CD4-positive, alpha-beta T cell treated with Interleukin-10 for 1 hour (primary cell): ENCODE measurements around the gene MAB21L4.

Experiments used
- DNase-seq: peaks from one replicate; pipeline ENCODE4 v3.0.0-alpha.2; 2020

Gene MAB21L4

DNA sequence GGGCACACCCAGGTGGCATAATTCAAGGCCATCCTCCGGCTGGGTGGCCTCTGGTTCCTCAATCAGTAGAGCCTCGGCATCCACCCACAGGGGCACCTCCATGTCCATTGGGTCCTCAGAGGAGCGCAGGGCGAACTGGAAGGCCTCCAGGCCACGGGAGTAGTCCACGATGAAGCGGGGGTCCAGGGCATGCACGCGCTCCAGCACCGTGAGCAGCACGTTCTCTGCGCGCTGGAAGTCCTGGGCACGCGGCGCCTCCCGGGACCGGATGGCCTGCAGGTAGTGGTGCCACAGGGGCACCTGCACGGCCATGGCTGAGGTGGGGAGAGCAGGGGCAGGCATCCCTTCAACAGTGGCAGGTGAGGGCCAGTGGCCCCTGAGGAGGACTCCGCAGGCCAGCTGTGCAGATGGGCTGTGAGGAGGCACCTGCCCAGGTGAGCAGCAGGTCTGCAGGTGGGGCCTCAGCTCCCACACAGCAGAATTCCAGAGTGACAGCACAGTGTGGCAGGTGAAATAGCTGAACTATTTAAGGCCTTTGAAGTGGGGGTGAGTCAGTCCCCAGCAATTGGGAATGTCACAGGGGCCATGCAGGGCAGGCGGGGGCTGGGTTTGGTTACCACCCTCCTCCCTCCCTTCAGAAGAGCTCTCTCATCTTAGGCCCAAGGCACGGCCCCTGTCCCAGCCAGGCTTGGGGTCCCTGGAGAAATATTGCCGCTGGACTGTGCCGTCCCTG, at the start of gene MAB21L4:
Gene MAB21L4 (minus strand): TSS at position 501 of the 733 bp plus-strand sequence. CDS start 159 bp downstream, at position 342.
- no peak for DNase-seq

DNA sequence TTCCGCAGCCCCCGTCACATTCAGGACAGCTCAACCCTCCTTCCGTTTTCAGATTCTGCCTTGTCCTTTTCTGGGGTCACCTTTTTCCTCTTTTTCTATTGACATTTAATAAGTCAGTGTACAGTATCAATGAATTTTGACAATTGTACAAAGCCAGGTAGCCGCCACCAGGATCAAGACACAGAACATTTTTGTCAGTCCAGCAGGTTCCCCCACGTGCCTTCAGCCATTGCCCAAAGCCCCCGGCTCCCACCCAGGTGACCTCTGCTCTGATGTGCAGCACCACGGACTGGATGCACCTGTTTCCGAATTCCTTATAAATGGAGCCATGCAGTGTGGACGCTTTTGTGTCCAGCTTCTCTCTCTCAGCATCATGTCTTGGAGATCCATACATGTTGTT, 40.1 kb upstream of the MAB21L4 start:
- no peak for DNase-seq

DNA sequence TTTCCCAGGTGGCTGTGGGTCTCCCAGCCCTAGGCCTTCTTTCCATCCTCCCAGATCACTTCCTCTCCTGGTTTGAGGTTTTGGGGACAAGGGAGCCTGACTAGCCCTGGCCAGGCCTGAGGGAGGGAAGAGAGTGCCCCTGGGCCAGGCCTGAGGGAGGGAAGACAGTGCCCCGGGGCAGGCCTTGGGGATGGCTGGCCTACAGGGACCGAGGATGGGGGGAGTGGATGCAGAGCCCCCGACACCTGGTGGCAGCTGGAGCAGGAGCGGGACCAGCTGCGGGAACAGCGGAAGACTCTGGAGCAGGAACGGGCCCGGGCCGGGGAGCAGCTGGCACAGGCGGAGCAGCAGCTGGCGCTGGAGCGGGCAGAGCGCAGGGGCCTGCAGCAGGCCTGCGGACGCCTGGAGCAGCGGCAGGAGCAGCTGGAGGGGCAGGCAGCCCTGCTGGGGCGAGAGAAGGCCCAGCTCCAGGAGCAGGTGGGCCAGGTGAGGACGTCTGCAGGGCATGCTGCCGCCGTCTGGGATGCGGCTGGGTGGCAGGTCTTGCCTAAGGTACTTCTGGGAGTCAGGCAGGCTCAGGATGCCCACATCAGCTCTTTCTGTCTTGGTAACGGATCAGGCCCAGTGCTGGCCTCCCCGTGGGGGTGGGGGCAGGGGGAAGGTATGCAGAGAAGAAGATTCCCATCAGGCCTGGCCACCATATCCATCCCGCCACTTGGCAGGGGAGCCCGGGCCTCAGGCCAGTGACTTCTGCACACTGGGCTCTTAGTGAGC, 39.3 kb upstream of the MAB21L4 start:
- no peak for DNase-seq

DNA sequence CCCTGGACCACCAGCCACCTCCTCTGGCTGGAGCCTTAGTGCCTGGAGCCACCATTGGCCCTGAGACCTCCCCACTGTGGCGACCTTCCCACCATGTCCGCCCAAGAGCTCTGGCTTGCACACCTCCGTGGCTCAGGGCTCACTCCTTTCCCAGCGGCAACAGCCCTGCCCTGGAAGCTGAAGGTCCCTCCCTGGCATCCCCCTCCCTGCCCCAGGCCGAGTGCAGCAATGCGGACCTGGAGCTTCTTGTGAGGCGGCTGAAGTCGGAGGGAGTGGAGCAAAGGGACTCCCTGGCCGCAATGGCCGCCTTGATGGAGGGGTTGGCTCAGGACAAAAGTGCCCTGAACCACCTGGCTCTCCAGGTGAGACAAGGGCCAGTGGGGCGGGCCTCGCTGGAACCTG, 38.7 kb upstream of the MAB21L4 start:
- no peak for DNase-seq

DNA sequence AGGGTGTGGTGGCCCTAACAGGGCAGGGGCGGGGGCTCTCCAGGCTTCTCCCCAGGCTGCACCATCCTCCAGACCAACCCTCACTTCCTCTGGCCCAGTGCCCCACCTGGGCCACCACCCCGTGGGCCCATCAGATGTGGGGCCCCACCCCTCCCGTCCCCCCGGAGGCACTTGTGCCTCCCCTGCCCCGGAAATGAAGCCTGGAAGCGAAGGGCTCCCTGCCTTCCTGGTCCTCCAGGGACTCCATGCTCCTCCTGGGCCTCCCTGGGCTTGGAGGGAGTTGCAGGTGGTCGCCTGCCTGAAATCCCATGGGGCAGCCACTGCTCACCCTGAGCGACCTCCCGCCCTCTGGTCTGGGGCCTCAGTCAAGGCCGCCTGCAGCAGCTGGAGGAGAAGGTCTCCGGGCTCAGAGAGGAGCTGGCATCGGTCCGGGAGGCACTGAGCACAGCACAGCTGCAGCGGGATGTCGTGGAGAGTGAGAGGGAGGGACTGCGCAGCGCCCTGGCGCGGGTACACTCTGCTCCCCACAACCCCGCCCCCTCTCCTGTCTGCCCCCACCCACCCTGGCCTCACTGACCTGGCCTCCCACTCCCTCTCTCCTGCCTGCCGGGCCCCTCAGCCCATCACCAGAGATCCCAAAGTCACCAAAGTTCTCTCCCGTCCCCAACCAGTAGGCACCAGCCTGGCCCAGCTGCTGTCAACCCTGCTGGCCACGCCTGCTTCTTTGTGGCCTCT, 38.2 kb upstream of the MAB21L4 start:
- DNase-seq: no peak

DNA sequence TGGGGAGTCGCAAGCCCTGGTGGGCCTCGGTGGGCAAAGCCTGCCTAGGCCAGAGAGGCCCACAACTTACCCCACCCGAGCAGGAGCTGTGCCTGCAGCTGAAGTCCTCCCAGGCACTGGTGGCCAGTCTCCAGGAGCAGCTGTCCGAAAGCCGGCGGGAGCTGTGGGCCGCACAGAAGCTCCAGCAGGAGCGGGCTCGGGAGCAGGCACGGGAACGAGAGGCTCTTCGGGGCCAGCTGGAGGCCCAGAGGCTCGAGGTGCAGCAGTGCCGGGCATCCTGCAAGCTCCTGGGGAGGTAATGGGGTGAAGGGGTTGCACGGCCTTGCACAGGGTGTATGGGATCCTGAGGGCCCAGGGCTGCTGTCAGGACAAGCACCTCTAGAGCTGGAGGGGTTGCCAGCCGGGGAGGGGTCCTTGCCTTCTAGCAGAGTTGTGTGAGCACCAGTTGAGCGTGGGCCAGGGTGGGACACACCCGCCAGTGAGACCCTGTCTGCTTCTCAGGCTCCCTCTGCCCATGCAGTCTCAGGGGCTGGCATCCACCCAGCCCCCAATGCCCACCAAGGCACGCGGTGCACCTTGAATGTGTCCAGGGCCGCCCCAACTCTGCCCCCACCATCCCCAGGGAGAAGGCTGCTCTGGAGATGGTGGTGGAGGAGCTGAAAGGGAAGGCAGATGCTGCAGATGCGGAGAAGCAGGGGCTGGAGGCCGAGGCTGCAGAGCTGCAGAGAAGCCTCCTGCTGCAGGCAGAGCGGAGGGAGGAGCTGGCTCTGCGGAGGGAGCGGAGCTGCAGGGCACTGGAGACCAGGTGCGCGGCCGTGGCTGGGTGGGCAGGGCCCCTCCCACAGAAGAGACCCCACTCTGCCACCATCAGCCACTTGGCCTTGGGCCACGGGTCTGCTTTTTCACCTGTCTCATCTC, 37.4 kb upstream of the MAB21L4 start:
- no peak for DNase-seq

DNA sequence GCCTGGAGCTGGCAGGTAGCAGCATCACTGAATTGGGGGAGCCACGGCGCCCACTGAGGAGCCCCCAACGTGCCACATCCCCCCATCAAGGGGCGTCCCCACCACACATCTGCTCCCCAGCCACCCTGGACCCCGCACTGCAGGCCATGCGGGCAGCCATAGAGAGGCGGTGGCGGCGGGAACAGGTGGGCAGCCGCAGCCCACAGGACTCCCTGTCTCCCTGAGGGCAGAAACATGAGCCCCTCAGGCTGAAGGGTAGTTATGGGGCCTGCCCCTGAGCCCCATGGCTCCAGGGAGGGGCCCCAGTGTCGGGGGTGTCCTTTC, 36.7 kb upstream of the MAB21L4 start:
- no peak for DNase-seq

DNA sequence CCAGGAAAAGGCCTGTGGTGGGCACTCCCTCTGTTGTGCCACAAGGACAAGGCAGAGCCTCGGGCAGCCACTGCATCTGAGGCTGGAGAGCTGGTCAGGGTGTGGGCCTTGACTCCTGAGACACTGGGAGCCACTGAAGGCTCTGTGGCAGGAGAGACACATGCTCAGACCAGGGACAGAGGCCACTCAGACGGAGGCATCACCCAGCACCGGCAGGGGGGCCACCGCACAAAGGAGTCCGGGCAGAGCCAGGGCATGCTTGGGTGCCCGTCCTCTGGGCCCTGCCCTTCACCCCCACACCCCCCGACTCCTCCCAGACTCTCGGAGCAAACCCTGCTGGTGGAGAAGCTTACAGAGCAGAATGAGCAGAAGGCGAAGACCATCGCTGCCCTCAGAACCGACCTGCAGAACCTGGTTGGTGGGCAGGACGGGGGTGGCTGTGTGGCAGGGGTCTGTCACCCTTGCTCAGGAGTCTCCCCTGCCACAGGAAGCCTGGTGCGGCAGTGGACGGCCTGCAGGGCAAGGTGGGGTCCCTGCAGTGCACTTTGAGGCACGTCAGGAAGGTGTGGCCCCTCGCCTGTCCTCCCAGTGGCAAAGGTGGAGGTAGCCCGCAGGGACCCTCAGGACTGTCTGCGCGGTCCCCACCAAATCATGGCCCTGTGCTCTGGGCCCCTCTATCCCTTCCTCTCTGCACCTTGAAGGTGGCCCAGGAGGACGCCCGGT, 36.2 kb upstream of the MAB21L4 start:
- no peak for DNase-seq

DNA sequence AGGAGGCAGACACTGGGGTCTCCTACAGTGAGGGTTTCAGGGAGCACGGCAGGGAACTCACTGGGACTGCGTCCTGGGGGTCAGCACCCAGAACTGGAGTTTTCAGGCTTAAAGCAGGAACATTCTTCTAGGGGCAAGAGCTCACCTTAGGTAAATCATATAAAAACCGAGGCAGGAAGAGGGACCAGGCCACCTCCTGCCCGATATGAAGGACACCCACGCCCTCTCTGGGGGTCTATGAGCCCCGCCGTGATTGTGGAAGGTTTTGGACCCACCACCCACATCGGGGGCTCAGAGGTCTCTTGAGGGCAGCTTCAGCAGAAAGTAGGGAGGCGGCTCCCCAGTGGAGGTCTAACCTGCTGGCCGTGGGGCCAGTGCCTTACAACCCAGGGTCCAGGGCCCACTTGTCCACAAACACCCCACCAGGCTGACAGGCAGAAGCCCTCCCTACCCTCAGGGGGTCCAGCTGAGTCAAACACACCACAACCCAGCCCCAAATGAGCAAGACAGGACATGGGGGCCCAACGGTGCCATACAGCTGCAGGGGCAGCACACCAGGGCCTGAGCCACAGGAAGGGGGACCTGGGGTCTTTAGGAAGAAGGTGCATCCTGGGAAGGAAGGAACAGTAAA, 35.5 kb upstream of the MAB21L4 start:
- DNase-seq: no peak

DNA sequence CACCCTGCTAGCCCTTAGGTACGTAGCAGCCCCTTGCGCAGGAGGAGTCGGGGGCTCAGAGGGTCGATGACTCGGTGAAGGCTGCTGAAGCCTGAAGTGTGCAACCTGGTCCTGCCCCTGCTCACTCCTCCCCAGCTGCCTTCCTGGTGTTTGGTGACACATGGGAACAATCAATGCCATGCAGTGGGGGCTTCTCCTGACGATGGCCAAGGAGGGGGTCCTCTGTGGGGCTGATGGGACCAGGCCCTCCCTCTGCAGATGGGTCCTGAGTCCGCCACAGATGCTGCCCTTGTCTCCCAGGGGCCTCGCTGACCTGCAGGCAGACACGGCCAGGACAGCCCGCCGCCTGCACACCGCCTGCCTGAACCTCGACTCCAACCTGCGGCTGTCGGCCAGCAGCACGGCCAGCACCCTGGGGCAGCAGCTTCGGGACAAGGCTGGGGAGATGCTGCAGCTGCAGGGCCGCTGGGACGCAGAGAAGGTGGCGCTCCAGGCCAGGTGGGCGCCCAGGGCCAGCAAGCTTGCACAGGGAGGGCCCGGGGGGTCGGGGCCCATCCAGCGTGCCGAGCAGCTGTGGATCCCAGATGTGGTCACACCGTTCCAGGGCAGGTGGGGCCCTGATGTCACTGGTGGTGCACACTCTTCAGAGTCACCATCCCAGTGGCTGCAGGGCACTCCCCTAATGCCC, 34.8 kb upstream of the MAB21L4 start:
- no peak for DNase-seq

DNA sequence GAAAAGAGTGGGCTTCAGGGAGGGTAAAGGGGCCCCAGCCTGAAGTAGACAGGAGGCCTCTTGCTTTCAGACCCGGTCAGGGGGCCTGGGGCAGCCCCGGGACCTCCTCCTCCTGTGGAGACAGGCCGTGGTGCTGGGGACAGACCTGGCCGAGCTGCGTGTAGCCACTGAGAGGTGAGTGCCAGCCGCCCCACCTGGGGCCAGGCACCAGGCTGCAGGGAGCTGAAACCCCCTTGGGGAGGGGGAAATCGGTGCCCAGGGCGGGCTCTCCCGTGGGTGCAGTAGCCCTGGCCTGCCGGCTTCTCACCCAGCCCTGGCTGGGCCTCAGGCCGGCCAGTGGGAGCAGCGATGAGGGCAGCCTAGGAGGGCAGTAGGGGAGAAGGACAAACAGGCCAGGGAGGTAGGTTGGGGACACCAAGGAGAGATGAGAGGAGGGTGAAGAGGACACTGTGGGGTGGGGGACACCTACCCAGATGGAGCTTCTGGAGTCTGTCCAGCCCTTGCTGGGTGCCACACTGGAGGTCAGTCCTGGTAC, 34.2 kb upstream of the MAB21L4 start:
- DNase-seq: no peak

DNA sequence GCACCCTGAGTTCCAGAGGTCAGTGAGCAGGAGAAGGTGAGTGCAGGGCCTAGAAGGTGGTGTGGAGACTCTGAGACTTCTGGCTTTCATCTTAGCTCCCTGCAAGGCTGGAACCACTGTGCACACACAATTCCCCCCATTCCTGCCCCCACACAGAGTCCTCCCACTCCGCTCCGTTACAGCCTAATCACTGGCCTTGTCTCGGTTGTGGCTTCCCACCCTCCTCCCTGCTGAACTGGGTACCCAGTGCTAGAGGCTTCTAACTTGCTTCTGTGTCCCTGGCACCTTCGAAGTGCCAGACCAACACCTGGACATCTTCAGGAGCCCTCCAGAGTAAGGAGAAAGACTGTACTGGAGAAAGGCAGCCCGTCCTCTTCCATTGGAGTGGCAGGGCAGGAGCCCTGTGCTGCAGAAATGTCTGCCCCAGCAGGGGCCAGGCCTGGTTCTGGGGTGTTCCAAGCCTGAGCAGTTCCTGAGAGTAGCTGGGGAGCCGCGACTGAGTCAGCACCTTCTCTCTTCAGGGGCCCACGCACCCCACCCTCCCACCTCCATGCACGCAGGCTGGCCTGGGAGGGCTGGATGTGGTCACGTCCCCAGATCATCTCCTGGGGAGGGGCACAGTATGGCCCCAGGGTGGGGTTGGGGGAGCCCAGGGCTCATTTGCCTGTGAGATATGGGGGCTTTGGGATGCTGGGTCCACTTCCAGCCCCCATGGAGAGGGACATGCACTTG, 33.6 kb upstream of the MAB21L4 start:
- DNase-seq: no peak

DNA sequence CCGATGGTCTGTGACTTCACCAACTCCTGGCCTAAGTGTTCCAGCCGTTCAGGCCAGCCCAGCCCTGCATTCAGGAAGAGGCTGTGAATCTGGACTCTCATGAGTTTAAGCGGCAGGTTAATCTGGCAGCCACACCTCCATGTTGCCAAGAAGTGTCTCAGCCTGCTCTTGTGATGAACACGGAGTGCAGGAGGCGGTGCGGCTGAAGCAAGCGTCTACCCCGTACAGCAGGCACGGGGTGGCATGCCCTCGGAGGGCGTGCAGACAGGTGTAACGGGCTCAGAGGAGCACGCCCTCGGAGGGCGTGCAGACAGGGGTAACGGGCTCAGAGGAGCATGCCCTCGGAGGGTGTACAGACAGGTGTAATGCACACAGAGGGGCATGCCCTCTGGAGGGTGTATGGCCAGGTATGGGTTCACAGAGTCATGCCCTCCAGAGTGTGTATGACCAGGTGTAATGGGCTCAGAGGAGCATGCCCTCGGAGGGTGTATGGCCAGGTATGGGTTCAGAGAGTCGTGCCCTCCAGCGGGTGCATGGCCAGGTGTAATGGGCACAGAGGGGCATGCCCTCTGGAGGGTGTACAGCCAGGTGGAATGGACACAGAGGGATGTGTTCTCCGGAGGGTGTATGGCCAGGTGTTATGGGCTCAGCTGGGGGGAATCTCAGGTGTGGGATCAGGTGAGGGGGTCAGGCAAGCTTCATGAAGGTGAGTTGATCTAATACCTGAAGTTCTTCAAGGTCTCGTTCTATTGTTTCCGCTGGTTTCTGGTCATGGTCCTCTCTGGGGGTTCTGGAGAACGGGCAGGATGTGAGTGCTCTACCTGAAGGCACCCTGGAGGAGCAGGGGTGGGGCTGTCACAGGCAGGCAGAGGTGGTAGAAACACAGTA, 32.8 kb upstream of the MAB21L4 start:
- DNase-seq: no peak

DNA sequence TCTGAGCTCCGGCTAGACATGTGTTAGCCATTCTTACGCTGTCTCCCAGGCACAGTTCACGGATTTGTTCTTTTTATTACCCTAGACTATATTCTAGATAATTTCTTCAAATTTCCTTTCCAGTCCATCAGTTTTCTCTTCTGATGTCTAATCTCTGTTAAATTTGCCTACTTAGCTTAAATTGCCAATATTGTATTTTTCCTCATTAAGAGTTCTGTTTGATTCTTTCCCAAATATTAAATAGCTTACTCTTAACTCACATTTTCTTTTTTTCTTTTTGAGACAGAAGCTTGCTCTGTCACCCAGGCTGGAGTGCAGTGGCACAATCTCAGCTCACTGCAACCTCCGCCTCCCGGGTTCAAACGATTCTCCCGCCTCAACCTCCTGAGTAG, 31.4 kb upstream of the MAB21L4 start:
- DNase-seq: no peak

DNA sequence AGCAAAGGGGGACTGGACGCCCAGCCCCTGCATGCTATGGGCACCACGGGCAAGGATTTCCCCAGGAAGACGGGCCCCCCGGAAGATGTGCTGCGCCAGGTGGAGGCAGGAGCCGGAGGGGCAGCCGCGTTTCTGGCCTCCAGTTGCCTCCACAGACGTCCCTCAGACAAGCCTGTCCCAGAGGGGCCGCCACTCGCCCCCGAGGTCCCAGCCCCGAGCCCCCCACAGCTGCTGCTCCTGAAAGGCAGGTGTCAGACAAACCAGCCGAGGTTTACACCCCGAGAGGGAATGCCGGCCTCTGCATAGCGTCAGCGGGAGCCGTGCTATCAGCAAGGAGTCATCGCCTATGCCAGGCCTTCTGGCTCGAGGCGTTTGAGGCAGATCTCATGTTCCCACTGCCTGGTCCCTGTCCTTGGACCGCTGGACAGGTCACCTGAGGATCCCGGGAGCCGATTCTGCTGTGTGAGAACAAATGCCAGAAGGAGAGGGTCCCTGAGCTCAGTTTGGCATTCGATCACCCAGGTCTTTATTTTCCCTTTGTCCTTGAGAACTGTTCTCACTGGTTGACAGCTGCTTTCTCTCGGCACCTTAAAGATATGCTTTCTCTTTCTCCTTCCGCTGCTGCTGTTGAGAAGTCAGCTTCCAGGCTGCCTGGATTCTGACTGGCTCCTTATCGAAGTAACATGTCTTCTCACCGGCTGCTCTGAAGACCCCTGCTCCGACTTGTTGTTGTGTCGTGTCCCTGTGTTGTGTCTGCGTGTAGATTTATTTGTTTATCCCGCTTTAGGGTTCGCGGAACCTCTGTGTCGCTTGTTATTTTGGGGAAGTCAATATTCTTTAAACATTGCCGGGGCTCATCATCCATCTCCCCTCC, 30.8 kb upstream of the MAB21L4 start:
- no peak for DNase-seq

DNA sequence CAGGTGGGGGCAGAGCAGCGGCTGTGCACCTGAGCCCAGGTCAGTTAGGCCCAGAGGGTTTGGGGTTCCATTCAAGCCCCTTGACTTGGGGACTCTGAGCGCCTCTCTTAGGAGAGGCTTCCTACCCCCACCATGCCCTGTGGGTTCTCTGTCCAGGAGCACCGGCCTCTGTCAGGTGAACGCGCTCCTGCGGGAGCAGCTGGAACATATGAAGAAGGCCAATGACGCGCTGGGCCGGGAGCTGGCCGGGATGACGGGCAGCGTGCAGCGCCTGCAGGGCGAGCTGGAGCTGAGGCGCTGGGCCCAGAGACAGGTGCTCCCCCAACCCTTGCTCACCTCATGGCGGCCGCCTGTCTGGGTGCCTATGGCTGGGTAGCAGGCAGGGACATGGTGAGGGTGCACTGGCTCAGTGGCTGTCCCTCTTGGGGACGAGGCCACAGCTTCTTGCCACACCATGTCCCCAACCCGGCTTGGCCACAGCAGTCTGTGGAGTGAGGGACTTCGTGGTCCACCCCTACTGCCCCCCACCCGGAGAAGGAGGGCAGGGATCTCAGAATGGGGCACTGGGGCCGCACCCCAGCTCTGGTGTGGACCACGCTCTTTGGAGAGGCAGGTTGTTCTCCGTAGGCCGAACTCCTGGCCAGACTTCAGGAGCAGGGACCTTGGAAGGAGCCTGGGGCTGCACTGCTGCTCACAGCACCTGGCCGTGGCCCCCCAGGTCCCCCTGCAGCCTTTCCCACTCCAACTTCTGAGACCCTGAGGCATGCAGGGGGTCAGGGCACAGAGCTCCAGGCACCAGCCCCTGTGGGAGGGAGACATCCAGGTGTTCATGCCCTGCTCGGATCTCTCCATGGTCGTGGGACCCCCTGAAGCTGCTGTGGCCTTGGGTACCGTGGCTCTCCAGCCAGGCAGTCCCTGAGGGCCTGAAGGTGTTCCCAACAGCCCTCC, 29.9 kb upstream of the MAB21L4 start:
- DNase-seq: no peak

DNA sequence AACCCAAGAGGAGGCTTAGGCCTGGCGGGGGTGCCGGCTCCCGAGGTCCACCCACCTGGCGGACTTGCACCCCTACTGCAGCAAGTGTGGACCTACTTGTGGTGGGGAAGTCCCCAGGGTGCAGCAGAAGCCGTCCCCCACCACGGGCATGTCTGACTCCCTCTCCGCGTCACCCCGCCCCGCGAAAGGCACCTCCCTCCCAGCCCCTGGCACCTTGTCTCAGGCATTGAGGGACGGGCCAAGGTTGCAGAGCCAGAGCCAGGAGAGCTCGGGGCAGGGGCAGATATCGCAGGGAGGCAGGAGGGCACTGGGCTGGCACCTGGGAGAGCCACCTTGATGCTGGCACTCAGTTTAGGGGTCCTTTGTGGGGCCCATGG, 29.2 kb upstream of the MAB21L4 start:
- DNase-seq: no peak
